Kasumi-1 (cell line): ENCODE measurements around the gene PLCB2.

Experiments
- DNase-seq, 2 experiments: peaks; one replicate each; lab custom pipeline; 2025; lab: John Stamatoyannopoulos, UW

PLCB2 gene

DNA sequence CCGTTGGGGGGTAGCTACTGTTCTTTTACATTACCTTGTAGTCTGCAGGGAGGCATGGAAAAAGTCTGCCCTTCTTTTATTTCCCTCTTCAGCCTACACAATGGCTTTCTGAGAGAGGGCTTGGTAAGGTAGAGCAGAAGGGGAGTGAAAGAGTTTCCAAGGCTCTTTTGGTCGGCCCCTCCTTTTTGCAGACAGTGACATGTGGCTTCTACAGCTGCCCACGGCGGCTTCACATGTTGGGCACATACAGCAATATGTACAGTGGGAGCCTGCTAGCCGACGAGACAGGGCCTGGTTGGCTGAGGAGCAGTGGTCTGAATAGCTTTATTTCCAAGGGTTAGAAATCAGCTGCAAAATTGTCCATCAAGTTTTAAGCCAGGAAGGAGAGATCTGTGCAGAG lies 19.7 kb upstream of the PLCB2 start:
- DNase-seq: no peak

GRCh38 chr15:40325700-40326099 lies 18.0 kb upstream of the PLCB2 start:
- no peak for DNase-seq

GRCh38 chr15:40325188-40325587 lies 17.5 kb upstream of the PLCB2 start:
- no peak for DNase-seq

- DNase-seq: no peak
Measured at GRCh38 chr15:40323953-40324937, 16.5 kb upstream of the PLCB2 start.

DNA sequence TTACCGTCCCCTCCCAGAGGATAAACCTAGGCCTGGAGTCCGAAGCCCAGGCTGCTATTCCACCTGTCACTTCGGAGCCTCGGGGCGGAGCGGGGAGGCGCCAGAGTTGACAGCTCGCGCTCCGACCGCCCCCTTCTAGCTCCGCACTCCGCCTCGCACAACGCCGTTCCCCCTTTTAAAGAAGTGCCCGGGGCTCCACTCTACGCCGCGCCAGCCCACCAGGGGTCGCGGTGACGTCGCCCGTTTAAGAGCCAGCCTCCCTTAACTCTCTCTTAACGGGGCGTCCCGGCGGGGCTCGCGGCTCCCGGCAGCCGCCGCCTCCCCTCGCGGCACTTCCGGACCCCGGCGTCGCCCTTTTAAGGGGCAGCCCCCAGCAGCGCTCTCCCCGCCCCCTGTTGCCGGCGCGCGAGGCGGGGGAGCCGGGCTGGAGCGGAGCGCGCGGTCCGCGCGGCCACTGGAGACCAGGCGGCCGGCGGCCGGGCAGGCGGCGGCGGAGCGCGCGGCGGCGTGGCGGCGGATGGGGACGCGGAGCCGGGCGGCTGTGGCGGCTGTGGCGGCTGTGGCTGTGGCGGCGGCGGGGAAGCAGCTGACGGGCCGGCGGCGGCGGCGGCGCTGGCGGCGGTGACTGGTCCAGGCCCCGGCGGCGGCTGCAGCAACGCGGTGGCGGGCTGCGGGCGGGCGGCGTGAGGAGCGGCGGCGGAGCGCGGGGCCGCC lies 15.7 kb upstream of the PLCB2 start, which contains the start of gene INAFM2:
Gene INAFM2 (plus strand): TSS at position 454 of the 714 bp plus-strand sequence. CDS start 364 bp downstream, outside the sequence.
- peak; percentile 84 to 90 for DNase-seq

- no peak for DNase-seq
Measured at GRCh38 chr15:40322531-40323238, 14.9 kb upstream of the PLCB2 start.

- DNase-seq: peak; percentile 53 to 68
Measured at GRCh38 chr15:40320931-40321371, 13.2 kb upstream of the PLCB2 start.

- no peak for DNase-seq
Measured at GRCh38 chr15:40320409-40320808, 12.7 kb upstream of the PLCB2 start.

GRCh38 chr15:40317580-40317979 lies 9.8 kb upstream of the PLCB2 start:
- no peak for DNase-seq

GRCh38 chr15:40316931-40317330 lies 9.2 kb upstream of the PLCB2 start:
- no peak for DNase-seq

- DNase-seq: no peak
Measured at GRCh38 chr15:40314723-40315276, 7.1 kb upstream of the PLCB2 start.

GRCh38 chr15:40313531-40314398 lies 6.0 kb upstream of the PLCB2 start:
- DNase-seq: peak; percentile 64 to 75

DNA sequence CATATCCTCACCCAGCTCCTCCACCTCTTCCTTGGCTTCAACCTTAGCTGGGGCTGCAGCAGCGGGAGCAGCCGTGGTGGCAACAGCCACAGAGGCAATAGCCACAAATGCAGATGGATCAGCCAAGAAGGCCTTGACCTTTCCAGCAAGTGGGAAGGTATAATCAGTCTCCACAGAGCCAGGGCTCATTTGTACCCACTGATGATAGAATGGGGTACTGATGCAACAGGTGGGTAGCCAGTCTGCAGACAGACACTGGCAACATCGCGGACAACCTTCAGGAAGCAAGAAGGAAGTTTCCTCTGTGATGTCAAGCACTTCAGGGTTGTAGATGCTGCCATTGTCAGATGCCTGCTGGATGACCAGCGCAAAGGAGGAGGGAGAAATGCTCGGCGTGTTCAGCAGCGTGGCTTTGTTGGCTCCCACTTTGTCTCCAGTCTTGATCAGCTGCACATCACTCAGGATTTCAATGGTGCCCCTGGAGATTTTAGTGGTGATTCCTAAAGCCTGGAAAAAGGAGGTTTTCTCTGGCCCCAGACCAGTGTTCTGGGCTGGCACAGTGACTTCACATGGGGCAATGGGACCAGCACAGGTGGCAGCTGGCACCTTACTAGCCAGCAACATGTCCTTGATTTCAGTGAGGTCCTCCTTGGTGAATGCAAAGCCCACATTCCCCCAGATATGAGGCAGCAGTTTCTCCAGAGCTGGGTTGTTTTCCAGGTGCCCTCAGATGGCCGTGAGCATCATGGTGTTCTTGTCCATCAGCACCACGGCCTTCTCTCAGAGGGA lies 4.8 kb upstream of the PLCB2 start:
- DNase-seq: no peak

DNA sequence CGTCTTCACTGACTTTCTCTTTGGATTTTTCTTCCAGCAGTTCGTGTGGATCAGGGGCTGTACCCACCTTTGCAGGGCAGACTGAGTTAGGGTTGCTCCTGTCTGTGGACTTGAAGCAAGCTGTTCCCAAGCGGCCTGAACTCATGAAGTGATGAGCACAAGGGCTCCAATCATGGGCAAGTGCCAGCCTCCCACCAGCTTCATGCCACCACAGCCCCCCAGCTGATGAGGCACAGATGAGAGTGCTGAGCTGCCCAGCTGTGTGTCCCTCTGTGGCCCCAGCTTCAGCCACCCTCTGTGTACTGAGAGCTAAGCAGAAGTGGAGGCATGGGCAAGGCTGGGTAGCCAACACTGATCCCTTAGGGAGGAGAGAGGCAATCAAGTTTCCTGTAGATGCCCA lies 3.3 kb upstream of the PLCB2 start:
- no peak for DNase-seq

- DNase-seq: peak; percentile 29 to 50
Measured at GRCh38 chr15:40310001-40310959, 2.5 kb upstream of the PLCB2 start.

DNA sequence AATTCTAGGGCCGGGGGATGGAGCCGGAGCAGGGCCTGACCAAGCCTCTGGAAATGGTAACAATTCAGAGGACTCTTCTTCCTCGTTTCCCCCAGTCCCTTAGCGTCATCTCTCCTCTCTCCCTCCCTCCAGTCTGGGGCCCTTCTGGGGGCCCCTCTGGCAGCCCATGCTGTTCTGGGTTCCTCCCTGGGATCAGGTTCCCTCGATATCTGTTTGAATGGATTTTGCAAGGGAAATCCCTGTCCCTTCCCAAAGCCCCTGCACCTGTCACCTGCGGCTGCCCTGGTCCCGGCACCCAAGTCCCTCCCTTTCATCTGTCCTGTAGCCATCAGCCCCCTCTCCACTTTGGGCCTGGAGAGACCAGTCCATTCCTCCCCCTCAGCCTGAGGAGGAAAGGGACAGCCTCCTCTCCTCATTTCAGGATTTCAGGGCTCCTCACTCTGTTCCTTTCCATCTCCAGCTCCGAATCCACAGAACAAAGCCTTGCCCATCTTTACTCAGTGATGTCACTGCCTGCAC lies 1.7 kb upstream of the PLCB2 start:
- DNase-seq: no peak

GRCh38 chr15:40306908-40307307 lies 827 bp downstream of the PLCB2 start:
- DNase-seq: peak in 1 of 2 experiments; percentile 17

- DNase-seq: no peak
Measured at GRCh38 chr15:40306371-40306770, 1.4 kb downstream of the PLCB2 start.

DNA sequence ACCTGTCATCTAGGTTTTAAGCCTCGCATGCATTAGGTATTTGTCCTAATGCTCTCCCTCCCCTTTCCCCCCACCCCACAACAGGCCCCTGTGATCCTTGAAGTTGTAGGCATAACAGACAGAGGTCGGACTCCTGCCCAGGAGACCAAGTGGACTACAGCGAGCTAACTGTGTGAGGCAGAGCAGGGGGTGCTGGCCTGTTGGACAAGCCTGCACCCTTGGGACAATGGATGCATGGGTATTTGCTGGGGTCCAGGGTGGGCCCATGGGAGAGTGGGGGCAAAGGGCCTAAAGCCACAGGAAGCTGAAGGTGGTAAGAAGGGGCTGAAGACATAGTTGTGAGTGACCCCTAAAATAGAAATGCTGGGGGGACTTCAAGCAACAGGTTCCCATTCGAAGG lies 2.5 kb downstream of the PLCB2 start:
- DNase-seq: no peak
